NOMO-1 treated with dmso at 0.1 percent for 144 hours (cell line): ENCODE data around the gene EHD1.

Experiments used
- DNase-seq: peaks from one replicate; lab custom pipeline; 2025; ENCODE audit not compliant: unreplicated experiment; lab: John Stamatoyannopoulos, UW

The EHD1 gene

DNA sequence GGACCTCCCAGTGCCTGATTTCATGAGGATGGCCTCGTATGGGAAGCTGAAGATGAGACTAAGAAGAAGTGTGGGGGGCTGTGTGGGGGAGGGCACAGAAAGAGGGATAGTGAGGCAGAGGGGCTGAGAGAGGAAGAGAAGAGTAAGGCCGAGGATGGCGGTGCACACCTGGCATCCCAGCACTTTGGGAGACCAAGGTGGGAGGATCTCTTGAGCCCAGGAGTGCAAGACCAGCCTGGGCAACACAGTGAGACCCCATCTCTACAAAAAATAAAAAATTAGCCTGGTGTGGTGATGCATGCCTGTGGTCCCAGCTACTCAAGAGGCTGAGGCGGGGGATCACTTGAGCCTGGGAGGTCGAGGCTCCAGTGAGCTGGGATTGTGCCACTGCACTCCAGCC, 13.5 kb upstream of the EHD1 start:
- no peak for DNase-seq

DNA sequence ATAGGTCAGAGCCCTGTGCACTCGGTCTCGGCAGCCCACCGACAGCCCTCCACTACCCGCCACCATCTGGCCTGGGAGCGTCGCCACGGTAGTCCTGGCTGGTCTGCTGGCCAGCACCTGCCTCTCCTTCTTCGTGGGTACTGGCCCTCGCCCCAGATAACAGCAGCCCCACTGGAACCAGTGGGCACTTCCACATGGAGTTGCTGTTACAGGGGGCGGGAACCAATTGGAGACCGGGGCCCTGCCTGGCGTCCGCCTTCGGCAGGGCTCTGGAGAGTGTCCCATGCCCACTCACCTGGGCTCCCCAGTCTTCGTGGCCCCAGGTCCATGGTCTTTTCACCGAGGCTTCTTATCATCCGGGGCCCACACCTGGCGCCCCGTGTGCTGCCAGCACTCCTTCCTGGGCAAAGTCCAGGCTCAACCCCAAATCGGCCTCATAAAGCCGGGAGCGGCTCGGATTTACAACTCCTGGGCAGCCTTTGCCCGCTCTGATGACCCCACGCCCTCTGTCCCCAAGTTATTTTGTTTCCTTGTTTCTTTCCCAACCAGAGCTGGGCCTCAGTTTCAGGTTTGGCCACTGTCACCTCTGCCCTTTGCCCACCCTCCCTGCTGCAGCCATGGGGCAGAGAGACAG, 12.9 kb upstream of the EHD1 start:
- DNase-seq = no peak

DNA sequence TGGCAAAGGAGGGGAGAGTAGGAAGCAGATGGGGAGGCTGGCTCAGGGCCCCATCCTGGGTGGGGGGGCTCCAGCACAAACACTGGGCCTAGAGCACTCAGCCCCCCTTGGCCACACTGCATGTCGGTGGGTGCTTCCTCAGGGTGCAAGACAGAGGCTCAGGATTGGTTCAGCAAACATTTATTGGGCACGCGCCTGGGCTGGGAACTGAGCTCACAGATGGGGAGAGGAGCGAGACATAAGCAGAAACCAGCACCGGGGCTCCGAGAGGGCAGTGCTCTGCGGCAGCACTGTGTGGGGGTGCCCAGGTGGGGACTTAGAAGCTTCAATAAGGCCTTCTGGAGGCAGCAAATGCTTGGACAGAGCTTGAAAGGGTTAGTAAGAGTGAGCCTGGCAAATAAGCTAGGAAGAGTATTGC, 12.1 kb upstream of the EHD1 start:
- DNase-seq = no peak

DNA sequence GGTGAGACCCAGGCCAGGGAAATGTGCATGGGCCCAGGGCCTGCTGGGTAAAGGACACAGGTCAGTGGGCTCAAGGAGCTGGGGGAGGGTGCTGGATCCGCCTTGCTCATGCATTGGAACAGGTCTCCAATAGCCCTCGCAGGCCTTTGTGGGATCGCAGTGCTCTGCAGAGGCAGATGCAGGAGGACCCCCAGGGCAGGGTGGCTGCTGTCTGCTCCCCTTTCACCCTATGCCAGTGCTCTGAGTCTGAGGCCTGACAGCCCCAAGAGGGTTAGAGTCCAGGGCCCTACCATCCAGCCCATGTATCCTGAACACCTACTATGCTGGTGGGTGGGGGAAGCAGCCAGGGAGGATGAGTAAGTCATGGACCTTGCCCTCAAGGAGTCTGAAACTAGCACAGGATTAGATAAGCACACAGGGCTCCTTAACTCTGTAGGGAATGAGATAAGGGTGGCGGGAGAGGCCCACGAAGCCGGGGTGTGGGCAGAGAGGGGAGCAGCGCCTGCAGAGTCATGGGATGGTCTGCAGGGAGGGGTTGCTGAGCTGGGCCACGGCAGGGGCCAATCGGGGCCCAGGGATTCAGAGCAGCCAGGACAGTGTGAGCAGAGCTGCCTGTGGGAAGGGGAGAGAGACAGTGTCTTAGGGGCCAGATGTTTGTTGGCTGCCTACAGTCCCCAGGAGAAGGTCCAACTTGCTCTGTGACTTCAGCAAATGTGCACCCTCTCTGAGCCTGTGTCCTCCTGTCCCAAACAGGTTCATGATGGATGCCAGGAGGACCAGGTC, 10.5 kb upstream of the EHD1 start:
- DNase-seq = no peak

DNA sequence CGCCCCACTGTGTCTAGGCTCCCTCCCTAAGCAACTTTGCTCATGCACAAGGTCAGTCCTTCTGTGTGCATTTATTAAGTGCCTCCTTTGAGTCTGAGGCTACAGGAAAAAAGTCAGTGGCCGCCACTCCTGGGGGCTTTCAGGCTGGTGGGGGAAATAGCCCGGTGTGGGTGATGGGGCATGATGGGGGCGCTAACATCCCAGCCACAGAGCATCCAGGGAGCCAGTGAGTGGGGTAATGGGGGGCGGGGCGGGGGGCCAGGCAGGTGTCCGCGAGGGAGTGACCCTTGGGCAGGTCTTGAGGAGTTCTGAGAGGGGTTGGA, 9.9 kb upstream of the EHD1 start:
- DNase-seq = no peak

DNA sequence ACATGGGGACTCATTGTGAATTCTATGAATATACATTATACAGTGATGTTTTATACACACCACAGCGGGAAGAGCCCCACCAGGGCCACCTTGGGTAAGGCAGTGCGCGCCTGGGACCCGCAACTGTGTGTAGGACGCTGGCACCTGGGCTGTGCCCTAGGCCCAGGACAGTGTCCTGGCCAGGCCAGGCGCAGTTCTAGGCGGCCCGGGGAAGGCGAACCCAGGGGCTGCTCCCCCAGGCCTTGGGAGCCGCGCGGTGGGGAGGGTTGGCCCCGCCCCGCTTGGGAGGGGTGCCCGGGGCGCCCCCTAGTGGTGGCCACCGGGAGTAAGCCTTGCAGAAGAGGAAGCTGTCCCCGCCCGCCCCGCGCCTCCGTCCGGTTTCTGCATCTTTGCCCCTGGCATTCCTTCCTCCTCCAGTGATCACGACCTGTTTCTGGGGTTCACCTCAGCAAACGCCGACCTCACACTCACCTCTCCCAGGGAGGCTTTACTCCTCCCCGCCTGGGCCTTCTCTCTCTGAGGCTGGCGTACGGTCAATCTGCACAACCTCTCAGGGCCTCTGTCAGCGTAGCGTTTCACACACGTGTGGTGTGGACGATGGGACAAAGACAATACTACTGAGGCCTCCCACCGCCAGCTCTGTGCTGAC, 9.5 kb upstream of the EHD1 start:
- DNase-seq = peak; percentile 63

DNA sequence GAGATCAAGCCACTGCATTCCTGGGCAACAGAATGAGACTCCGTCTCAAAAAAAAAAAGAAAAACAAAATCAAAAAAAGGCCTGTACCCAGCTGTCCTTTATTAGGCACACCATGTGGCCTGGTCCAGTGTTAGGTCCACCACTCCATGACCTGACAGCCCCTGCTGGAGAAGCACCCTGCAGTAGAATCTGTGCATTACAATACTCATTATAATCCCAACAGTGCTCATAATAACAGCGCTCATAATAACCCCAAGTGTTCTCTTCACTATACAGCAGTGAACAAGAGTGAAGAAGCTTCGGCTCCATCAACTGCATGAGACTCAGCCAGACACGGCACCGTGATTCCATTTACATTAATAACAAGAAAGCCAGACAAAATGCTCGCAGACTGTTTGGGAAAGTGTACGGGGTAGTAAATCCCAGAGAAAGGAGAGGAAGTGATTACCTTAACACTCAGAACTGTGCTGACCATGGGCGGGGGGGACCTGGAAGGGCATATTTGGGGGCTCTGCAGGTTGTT, 8.9 kb upstream of the EHD1 start:
- DNase-seq = no peak

DNA sequence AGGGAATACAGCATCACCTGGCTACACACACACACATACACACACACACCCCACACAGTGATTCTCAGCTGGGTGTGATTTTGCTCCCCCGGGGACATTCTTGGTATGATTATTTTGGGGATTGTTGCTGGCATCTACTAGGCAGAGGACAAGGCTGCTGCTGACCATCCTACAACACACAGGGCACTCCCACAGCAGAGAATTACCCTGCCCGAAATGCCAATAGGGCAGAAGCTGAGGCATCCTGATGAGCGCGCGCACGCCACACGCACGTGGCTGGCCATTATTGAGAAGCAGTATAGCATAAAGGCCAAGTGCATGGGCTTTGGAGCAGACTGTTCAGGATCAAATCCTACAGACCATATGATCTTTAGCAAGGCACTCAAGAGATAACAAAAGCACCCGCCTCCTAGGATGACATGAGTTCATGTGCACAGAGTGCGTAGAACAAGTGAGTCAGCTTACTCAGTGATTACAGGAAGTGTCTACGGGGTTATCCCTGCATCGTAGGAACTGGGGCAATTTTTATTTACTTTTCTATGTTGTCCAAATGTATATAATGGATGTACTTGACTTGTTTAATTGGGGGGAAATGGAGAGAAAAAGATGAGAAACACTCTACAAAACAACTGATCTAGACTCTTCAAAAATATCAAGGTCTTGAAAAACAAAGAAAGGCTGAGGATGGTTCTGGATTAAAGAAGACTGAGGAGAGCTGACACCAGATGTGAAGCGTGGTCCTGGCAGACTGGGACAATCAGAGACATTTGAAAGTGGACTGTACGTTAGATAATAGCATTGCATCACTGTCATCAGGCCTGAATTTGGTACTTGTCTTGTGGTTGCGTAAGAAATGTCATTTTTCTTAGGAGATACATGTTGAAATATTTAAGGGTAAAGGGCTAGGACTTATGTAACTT, 7.2 kb upstream of the EHD1 start:
- DNase-seq = peak; percentile 83

DNA sequence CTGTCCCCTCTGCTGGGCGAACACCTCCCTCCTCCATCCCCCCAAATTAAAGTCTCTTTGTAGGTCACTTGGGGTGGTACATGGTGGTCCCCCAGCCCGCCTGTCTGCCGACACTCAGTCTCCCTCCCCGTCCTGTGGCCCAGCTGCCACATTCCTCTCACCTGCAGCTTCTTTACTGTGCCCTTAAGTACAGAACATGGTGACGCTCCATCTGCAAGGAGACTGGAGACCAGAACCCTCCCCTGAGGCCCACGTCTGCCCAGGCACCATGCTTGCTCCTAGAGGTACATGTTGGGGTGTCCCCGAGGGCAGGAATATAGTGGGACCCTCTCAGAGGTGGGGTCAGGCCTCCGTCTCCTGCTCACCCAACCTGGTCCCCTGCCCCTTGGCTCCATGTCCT, 5.6 kb upstream of the EHD1 start:
- no peak for DNase-seq

DNA sequence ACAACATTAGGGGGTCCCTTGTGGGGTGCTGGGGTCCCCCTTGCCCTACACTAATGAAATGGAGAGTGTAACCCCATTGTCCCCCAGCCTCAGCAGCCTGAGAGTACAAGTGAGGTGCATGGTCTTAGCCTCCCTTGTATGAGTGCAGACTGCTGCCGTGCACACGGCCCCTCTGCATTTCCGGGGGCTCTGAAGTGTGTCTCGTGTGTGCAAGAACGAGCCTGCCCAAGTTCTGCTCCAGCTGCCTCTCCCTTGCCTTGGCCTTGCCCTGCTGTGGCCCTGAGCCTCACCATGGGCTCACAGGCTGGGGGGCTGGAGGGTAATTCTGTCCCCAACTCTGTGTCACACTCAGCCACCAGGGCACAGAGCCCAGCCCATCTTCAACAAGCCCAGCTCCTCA, 5.2 kb upstream of the EHD1 start:
- no peak for DNase-seq

DNA sequence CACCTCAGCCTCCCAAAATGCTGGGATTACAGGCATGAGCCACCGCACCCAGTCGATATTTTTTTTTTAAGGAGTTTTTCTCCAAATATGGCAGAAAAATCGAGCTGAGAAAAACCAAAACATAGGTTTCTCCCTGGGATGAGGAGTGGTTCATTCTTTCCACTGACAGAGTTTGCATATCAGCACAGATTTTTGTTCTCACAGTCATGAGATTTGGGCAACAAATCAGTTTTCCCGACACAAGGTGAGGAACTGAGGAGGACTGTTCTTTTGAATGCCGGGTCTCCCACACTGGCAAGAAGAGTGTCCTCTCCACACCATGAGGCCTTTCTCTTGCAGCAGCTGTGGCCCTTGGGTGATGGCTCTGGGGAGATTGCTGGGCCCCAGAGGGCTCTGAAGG, 3.8 kb upstream of the EHD1 start:
- no peak for DNase-seq

DNA sequence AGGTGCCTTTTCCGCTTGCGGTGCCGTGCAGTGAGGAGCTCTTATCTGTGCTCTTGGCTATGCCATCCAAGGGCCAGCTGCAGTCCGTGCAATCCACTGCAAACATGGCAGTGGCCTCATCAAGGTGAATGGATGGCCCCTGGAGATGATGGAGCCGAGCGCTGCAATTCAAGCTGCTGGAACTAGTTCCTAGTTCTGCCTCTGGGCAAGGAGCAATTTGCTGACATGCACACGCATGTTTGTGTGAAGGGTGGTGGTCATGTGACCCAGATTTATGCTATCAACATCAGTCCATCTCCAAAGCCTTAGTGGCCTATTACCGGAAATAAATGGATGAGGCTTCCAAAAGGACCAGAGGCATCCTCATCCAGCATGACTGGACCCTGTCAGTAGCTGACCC, 3.1 kb upstream of the EHD1 start:
- no peak for DNase-seq

DNA sequence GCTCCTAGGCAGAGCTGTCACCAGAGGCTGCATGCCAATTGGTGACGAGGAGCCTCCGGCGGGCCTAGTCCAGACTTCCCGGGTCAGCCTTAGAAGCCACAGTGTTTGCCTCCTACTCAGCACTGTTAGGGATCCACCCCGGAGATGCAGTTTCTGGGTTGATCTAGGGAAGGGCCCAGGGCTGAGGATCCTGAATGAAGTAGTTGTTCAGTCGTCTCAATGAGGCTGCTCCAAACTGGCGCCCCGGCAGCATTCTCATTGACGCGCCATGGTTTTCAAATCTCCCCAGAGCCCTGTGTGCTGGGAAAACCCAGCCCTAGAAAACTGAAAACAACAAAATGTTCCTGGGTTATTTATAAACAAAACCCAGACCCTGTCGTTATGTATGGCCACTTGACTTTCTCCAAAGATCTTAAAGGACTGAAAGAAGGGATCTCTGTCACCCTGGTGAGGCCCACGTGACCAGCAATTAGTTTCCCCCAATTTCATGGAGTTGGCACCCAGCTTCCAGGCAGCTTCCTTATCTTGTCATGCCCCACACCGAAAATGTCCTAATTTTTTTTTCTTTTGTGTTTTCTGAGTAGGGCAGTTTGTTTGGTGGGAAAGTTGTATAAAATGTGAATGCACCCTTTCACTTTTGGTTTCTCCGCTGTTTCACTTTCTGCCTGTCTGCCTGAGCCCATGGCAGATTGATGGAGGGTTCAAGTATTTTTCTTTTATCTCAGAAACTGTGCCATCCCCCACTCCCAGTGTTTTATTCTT, 2.0 kb upstream of the EHD1 start:
- no peak for DNase-seq

DNA sequence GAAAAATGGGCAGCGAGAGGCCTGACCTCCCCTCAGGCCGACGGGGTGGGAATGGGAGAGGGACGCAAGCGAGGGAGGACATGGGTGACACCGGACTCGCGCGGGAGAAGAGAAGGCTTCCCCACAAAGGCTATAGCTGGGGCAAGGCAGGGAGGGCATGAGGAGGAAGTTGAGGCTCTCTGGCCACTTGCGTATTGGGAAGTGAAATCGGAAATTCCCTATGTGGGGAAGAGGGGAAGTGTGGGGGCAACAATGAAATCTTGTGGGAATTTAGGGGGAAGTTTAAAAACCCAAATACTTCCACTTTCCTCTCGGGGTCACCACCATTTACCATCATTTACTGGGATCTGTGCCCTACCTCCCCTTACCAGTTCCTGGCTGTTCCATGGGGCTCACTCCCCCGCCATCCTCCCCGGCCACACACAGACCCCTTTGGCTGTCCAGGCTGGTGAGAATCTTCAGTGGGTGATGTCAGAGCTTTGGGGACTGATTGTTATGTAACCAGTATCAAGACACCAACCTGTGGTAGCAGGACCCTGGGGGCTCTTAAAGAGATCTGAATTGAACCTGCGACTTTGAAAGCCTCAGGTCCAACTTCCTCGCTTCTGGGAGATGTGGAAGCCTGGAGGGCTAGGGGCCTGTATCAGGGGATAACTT, 951 bp upstream of the EHD1 start:
- peak; percentile 22 for DNase-seq

DNA sequence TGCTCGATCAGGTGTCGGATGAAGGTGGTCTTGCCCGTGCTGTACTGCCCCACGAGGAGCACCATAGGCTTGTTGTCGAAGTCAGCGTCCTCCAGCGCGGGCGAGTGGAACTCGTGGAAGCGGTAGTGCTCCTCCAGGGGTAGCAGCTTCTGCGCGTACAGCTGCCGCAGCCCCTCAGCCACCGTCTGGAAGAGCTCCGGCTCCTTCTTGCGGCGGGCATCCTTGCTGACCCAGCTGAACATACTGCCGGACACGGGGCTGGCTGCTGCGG, 263 bp downstream of the EHD1 start:
- peak; percentile 63 for DNase-seq

DNA sequence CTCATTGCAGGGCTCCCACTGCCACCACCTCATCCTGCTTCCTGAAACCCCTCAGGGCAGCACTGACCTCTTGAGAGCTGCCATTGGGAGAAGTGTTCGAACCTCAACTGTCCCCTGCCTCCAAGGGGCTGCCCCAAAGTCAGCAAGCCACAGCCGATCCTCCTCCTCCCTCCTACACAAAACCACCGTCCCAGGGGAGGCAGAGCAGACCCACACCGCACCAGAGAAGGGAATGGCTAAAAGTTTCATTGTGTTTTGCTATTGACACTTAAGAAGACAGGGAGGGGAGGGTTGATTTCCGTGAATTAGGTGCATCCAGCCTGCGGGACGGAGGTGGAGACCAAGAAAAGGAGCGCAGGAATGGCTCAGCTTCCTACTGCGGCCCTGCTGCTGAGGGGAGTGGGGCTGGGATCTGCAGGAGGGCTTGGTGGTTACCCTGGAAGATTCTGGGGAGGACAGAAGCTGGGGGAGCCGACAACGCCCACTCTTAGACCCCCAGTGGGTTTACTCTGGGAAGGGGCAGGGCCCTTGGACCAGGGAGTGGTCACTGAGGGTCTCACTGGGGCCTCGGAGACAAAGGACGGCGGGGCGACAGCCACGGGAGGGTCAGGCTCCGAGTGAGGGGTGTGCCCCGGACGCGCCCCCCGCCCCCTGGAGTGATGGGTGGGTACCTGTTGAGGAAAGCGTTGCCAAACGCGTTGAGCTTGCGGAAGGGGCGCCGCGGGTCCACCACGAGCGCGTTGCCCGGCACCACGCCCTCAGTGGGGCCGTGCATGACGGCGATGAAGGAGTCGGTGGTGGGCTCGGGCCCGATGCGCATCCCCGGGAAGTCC, 815 bp downstream of the EHD1 start:
- DNase-seq = no peak

DNA sequence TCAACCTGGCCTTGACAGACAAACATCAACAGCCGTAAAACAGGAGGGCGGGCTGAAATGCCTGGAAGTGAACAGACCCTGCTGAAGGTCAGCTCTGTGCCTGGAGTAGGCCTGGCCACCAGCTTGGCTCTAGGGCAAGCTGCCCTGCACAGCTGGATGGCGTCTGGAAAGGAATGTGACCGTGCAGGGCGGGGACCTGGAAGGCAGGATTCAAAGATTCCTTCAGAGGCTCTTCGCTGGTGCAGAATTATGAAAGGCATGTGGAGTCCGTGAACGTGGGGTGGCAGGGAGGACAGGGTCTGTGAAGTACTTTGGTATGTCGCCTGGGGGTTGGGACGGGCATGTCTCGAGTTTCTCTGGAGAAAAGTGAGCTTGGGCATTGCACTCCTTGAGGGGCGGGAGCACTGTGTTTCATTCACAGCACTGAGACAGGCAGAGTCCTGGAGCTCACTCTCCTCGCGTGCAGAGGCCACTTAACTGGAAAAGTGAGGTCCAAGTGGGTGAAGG, 1.5 kb downstream of the EHD1 start:
- no peak for DNase-seq

DNA sequence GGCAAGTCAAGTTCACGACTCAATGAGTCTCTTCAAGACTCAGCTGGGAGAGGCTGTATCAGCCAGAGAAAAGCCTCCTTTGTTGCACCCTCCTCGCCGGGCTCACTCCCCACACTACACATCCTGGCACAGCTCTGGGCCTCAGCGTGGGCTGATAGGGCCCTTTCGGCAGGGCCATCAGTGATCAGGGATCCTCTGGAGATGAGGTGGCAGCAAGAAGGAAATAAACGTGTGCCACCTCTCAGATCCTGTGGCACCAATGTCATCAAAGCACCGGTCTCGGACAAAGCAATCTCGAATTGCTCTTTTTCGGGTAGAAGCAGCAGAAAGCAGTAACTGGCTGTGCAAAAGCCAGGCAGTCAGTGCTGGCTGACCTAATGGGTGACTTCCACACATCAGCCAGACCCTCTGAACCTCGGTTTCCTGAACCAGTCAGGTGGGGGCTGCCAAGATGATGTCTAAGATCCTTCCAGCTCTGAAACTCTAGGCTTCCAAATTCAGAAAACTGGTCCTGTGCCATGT, 2.1 kb downstream of the EHD1 start:
- DNase-seq = no peak
